Suprapubic skin (tissue), 3 donors: ENCODE results near the gene GPM6B.

ENCODE experiments used
- EP300 ChIP-seq: sonication (generic); formaldehyde crosslinking; IDR thresholded peaks from one replicate; pipeline ENCODE4 v1.6.1; 2017; ENCODE audit warnings: antibody characterized with exemption
- TF ChIP-seq, protein P1 (sequence below), 2 donors: fragments of 200-600 bp in 1 of 2; fragments of 450-650 bp in 1 of 2; sonication (generic) in 1 of 2; IDR thresholded peaks; one replicate each; pipeline ENCODE4 v1.5.1; 2016 to 2019; ENCODE audit warnings: antibody characterized with exemption in 2 of 2, mild to moderate bottlenecking in 1 of 2, moderate library complexity in 1 of 2

GRCh38 chrX:13794417-13794816, 22.5 kb downstream of the GPM6B start:
- no peak for TF ChIP-seq EP300
- TF ChIP-seq, protein P1, sequence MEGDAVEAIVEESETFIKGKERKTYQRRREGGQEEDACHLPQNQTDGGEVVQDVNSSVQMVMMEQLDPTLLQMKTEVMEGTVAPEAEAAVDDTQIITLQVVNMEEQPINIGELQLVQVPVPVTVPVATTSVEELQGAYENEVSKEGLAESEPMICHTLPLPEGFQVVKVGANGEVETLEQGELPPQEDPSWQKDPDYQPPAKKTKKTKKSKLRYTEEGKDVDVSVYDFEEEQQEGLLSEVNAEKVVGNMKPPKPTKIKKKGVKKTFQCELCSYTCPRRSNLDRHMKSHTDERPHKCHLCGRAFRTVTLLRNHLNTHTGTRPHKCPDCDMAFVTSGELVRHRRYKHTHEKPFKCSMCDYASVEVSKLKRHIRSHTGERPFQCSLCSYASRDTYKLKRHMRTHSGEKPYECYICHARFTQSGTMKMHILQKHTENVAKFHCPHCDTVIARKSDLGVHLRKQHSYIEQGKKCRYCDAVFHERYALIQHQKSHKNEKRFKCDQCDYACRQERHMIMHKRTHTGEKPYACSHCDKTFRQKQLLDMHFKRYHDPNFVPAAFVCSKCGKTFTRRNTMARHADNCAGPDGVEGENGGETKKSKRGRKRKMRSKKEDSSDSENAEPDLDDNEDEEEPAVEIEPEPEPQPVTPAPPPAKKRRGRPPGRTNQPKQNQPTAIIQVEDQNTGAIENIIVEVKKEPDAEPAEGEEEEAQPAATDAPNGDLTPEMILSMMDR (IDR thresholded peaks at IDR 0.05) = no peak
